ENCODE results near the gene PTPN1.

- TF ChIP-seq CTCF (conservative IDR thresholded peaks at IDR 0.05 in 1 of 2, IDR thresholded peaks at IDR 0.05 in 1 of 2; ENCODE audit: low read depth in 1 of 2, low read length in 2 of 2) (no peak), EZH2 (IDR thresholded peaks at IDR 0.05; ENCODE audit: low read length, missing control alignments) (no peak)
These were observed 86.0 kb downstream of the PTPN1 start for GRCh38 chr20:50595988-50596693.
